A673 (cell line): Measurements from ENCODE around the gene RAPGEF4. TPM values are rescaled to one million over a fixed set of nuclear protein-coding genes. Genes with fewer than 3 reads are reported as not detected.

Experiments
- BruUV-seq: library from RNA; stranded (reverse); fragments of 400-500 nt; replicated peaks from 2 replicates; lab custom pipeline; 2021; lab: Mats Ljungman, UMichigan
- CTCF ChIA-PET: fragments of 300-600 bp; sonication (Branson Sonifier 250); formaldehyde crosslinking; loops from one replicate; lab custom pipeline; 2022; ENCODE audit warnings: antibody characterized with exemption; lab: Charles Lee
- POLR2A ChIA-PET: fragments of 300-600 bp; sonication (Branson Sonifier 250); formaldehyde crosslinking; loops from one replicate; lab custom pipeline; 2022; ENCODE audit warnings: antibody characterized with exemption; ENCODE audit not compliant: low non-redundant PET; lab: Charles Lee
- DNase-seq: peaks from one replicate; pipeline ENCODE4 v3.0.0-alpha.2; 2015; ENCODE audit warnings: low spot score
- H3K27ac ChIP-seq: fragments of 200-600 bp; sonication (generic); 2 replicates; pipeline ENCODE4 v1.5.1; 2016; ENCODE audit warnings: mixed run types, low read depth, mild to moderate bottlenecking, mixed read lengths, antibody characterized with exemption, low read length; ENCODE audit not compliant: poor library complexity, severe bottlenecking
- H3K27me3 ChIP-seq: fragments of 200-600 bp; sonication (generic); replicated peaks from 2 replicates; pipeline ENCODE4 v1.6.1; 2017; ENCODE audit warnings: mixed run types, low read depth, mild to moderate bottlenecking, mixed read lengths, antibody characterized with exemption, low read length; ENCODE audit not compliant: insufficient read depth, poor library complexity
- H3K36me3 ChIP-seq: fragments of 200-600 bp; sonication (generic); 2 replicates; pipeline ENCODE4 v1.6.1; 2016; ENCODE audit warnings: mixed run types, mild to moderate bottlenecking, mixed read lengths, antibody characterized with exemption, low read length; ENCODE audit not compliant: insufficient read depth, poor library complexity, severe bottlenecking
- H3K4me1 ChIP-seq: fragments of 200-600 bp; sonication (generic); 2 replicates; pipeline ENCODE4 v1.6.1; 2017; ENCODE audit warnings: mixed run types, mild to moderate bottlenecking, mixed read lengths, antibody characterized with exemption, low read length; ENCODE audit not compliant: insufficient read depth, poor library complexity, severe bottlenecking
- H3K4me3 ChIP-seq: fragments of 200-600 bp; sonication (generic); 2 replicates; pipeline ENCODE4 v1.5.1; 2016; ENCODE audit warnings: low read depth, mixed run types, mild to moderate bottlenecking, mixed read lengths, low read length; ENCODE audit not compliant: poor library complexity, severe bottlenecking
- H3K9me3 ChIP-seq: fragments of 200-600 bp; sonication (generic); 2 replicates; pipeline ENCODE4 v1.6.1; 2016; ENCODE audit warnings: mixed run types, low read depth, mild to moderate bottlenecking, mixed read lengths, antibody characterized with exemption, low read length; ENCODE audit not compliant: poor library complexity, severe bottlenecking
- EZH2 ChIP-seq: fragments of 200-600 bp; sonication (generic); IDR thresholded peaks from 2 replicates; pipeline ENCODE4 v1.6.1; 2017; ENCODE audit warnings: borderline replicate concordance, low read depth, mild to moderate bottlenecking, mixed read lengths, antibody characterized with exemption, low read length; ENCODE audit not compliant: poor library complexity, severe bottlenecking
- intact Hi-C: fragments of 100-400 bp; cut with micrococcal nuclease; formaldehyde crosslinking; loops from one replicate; pipeline ENCODE4 v1.10.0; 2022; ENCODE audit not compliant: unreplicated experiment
- total RNA-seq: library from RNA; stranded (reverse); gene quantifications from 2 replicates; pipeline ENCODE4 v1.2.3, GENCODE V29; 2021
- TF ChIP-seq, protein P1 (sequence below): fragments of 300-800, 200-600 bp; sonication (generic); conservative IDR thresholded peaks from 2 replicates; pipeline ENCODE4 v1.5.1; 2017; ENCODE audit warnings: low read depth, mild to moderate bottlenecking, antibody characterized with exemption, low read length, moderate library complexity, mixed read lengths

RAPGEF4 gene
- total RNA-seq, 1 experiment from 2014 or later, result 0.26 TPM

DNA sequence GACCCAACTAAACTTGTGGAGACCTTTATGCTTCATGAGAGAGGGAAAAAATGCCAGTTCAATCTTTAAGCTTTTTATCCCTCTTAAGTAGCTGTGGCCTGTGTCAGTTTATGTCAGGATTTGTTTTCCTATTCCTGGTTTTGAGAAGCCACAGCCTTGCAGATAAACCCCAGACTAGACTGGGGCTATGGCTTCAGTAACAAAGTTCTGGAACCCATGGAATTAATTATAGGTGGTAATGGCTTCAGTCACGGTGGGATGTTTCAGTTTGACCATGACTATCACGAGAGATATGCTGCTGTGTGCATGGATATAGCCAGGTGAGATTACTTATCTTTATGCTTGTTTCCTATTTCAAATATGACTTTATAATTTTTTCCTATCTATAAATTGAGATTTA is 134.8 kb downstream of the RAPGEF4 start:
- peaks cover 5% of the 10 kb centered on the region for H3K27me3 ChIP-seq
- no peak overlapping the region for H3K4me3 ChIP-seq
- no peak for TF ChIP-seq EZH2
- TF ChIP-seq, protein P1, sequence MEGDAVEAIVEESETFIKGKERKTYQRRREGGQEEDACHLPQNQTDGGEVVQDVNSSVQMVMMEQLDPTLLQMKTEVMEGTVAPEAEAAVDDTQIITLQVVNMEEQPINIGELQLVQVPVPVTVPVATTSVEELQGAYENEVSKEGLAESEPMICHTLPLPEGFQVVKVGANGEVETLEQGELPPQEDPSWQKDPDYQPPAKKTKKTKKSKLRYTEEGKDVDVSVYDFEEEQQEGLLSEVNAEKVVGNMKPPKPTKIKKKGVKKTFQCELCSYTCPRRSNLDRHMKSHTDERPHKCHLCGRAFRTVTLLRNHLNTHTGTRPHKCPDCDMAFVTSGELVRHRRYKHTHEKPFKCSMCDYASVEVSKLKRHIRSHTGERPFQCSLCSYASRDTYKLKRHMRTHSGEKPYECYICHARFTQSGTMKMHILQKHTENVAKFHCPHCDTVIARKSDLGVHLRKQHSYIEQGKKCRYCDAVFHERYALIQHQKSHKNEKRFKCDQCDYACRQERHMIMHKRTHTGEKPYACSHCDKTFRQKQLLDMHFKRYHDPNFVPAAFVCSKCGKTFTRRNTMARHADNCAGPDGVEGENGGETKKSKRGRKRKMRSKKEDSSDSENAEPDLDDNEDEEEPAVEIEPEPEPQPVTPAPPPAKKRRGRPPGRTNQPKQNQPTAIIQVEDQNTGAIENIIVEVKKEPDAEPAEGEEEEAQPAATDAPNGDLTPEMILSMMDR, result no peak
- no peak overlapping the region for H3K27ac ChIP-seq
- no peaks in the 10 kb centered on the region for H3K36me3 ChIP-seq
- POLR2A ChIA-PET, result no interaction called here
- DNase-seq, result no peak
- H3K4me1 ChIP-seq, result no peaks in the 10 kb centered on the region
- no TSS peak for BruUV-seq
- CTCF ChIA-PET, result no interaction called here
- intact Hi-C loops, result no loop called here
- H3K9me3 ChIP-seq, result no peaks in the 10 kb centered on the region

DNA sequence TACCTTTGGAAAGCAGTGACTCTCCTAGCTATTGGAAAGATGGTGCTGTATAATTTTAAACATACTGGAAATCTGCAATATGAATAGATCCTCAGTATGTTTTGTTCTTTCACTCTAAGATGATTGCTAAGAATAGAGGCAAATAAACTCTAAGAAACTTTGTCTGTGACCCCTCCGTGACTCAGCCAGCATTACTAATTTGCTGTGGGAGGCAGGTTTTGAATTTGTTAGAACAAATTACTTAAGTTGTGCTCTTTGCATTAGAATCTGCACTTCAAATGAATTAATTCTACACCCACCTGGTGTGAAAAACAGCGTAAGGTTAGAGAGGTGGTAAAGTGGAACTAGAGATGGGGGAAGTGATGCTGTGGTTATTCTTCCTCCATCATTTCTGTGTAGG is 142.2 kb downstream of the RAPGEF4 start:
- Histone ChIP-seq H3K4me3 (no peak overlapping the region), H3K4me1 (no peaks in the 10 kb centered on the region), H3K27ac (no peak overlapping the region), H3K9me3 (no peaks in the 10 kb centered on the region), H3K27me3 (peaks cover 23% of the 10 kb centered on the region), H3K36me3 (no peaks in the 10 kb centered on the region)
- intact Hi-C loops, result no loop called here
- TF ChIP-seq, protein P1, result no peak
- no peak for TF ChIP-seq EZH2
- ChIA-PET CTCF (no interaction called here), POLR2A (interaction anchor here (0.6 kb wide), 1 partner anchor 272 kb away, joined by 5 read pairs; no protein-coding TSS in a partner anchor)
- DNase-seq, result no peak
- BruUV-seq, result no TSS peak

DNA sequence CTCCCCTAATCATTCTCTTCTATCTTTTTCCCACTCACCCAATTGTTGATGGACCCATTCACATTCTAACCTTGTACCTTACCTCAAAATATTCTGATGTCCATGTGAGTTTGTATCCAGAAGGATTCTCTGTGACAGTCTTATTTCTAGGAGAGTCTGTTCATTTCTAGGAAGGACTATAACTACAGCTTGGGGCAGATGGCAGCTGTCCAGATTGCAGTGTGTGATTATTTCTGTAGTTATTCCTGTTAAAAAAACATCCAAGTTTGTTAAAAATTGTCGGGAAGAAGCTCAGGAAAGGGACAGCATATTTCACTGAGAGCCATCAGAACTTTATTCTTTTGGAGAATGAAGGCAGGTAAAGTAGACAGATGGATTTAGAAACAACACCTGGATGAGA is 142.6 kb downstream of the RAPGEF4 start:
- Histone ChIP-seq H3K4me1 (no peaks in the 10 kb centered on the region), H3K27me3 (peaks cover 23% of the 10 kb centered on the region), H3K4me3 (no peak overlapping the region), H3K27ac (no peak overlapping the region), H3K36me3 (no peaks in the 10 kb centered on the region), H3K9me3 (no peaks in the 10 kb centered on the region)
- ChIA-PET CTCF (no interaction called here), POLR2A (no interaction called here)
- no peak for DNase-seq
- intact Hi-C loops, result no loop called here
- TF ChIP-seq, protein P1, result no peak
- no peak for TF ChIP-seq EZH2
- no TSS peak for BruUV-seq
